Uterus (tissue), 4 donors: ENCODE measurements around the gene TBC1D25. TPM values are rescaled to one million over a fixed set of nuclear protein-coding genes. Genes with fewer than 3 reads are reported as not detected.

ENCODE experiments used
- DNase-seq, 2 donors: peaks; one replicate each; pipeline ENCODE4 v3.0.0-alpha.2; 2019 to 2020
- H3K27ac ChIP-seq, 2 donors: fragments of 200-600 bp; sonication (generic); 1 replicate in 1 of 2; 2 replicates in 1 of 2; pipeline ENCODE4 v1.5.1; 2016 to 2018
- H3K27me3 ChIP-seq, 2 donors: fragments of 200-600 bp; sonication (generic); one replicate each; pipeline ENCODE4 v1.5.1; 2018 to 2019; ENCODE audit warnings: control low read depth in 1 of 2
- H3K36me3 ChIP-seq, 2 donors: fragments of 200-600 bp; sonication (generic); one replicate each; pipeline ENCODE4 v1.5.1; 2019; ENCODE audit warnings: control low read depth in 1 of 2
- H3K4me1 ChIP-seq, 2 donors: fragments of 200-600 bp; sonication (generic); one replicate each; pipeline ENCODE4 v1.5.1; 2018 to 2019; ENCODE audit warnings: control low read depth in 1 of 2
- H3K4me3 ChIP-seq, 2 donors: fragments of 200-600 bp; sonication (generic); 1 replicate in 1 of 2; 2 replicates in 1 of 2; pipeline ENCODE4 v1.5.1; 2018 to 2019; ENCODE audit warnings: mild to moderate bottlenecking in 1 of 2
- H3K9me3 ChIP-seq, 2 donors: fragments of 200-600 bp; sonication (generic); one replicate each; pipeline ENCODE4 v1.5.1; 2019; ENCODE audit warnings: control low read depth in 1 of 2
- CTCF ChIP-seq, 4 experiments: fragments of 200-600 bp in 2 of 4; fragments of 450-650 bp in 2 of 4; sonication (generic) in 2 of 4; IDR thresholded peaks; one replicate each; pipeline ENCODE4 v1.5.1; 2016 to 2019; ENCODE audit warnings: antibody characterized with exemption in 4 of 4, mild to moderate bottlenecking in 2 of 4, moderate library complexity in 1 of 4
- POLR2A ChIP-seq, 2 donors: fragments of 450-650 bp; IDR thresholded peaks; one replicate each; pipeline ENCODE4 v1.6.1; 2016; ENCODE audit warnings: antibody characterized with exemption in 2 of 2, mild to moderate bottlenecking in 1 of 2, moderate library complexity in 1 of 2
- intact Hi-C: fragments of 100-400 bp; cut with DNase I; formaldehyde crosslinking; loops from one replicate; pipeline ENCODE4 v1.15.1; 2023; ENCODE audit warnings: low total_unique reads
- total RNA-seq, 4 donors: library from RNA; depleted of rRNA in 3 of 4; stranded (reverse); fragments of >200 nt in 3 of 4; gene quantifications; one replicate each; pipeline versions ENCODE4 v1.1.0 to v1.2.4, GENCODE V29; 2014 to 2023
- donor health status: DM: yes; HTN: yes; CAD: no.

The TBC1D25 gene
- total RNA-seq, 4 donors from 2014 or later = 4.1 to 14.3 (median 5.3) TPM

- no peaks in the 10 kb centered on the region for H3K9me3 ChIP-seq
- no peak for DNase-seq
- H3K4me1 ChIP-seq = no peaks in the 10 kb centered on the region
- H3K27me3 ChIP-seq = no peaks in the 10 kb centered on the region
- H3K36me3 ChIP-seq = no peaks in the 10 kb centered on the region
- TF ChIP-seq POLR2A (IDR thresholded peaks at IDR 0.05) (no peak), CTCF (IDR thresholded peaks at IDR 0.05) (no peak)
- H3K27ac ChIP-seq = peak overlapping the region; percentile 96 to 99
- intact Hi-C loops = no loop called here
- peak overlapping the region in 1 of 2 donors; percentile 63 for H3K4me3 ChIP-seq
Observed at GRCh38 chrX:48598614-48599013, 59.1 kb downstream of the TBC1D25 start.

GRCh38 chrX:48599341-48599740 lies 59.8 kb downstream of the TBC1D25 start:
- H3K4me1 ChIP-seq = no peaks in the 10 kb centered on the region
- H3K36me3 ChIP-seq = no peaks in the 10 kb centered on the region
- intact Hi-C loops = no loop called here
- TF ChIP-seq CTCF (IDR thresholded peaks at IDR 0.05) (no peak), POLR2A (IDR thresholded peaks at IDR 0.05) (no peak)
- H3K9me3 ChIP-seq = no peaks in the 10 kb centered on the region
- no peak for DNase-seq
- no peaks in the 10 kb centered on the region for H3K27me3 ChIP-seq
- no peak overlapping the region for H3K27ac ChIP-seq
- no peak overlapping the region for H3K4me3 ChIP-seq

GRCh38 chrX:48600226-48600625 lies 60.7 kb downstream of the TBC1D25 start:
- TF ChIP-seq POLR2A (IDR thresholded peaks at IDR 0.05) = no peak
- no peak for DNase-seq
- no peaks in the 10 kb centered on the region for H3K4me1 ChIP-seq
- H3K4me3 ChIP-seq = no peak overlapping the region
- no peaks in the 10 kb centered on the region for H3K36me3 ChIP-seq
- intact Hi-C loops = no loop called here
- no peak overlapping the region for H3K27ac ChIP-seq
- no peaks in the 10 kb centered on the region for H3K27me3 ChIP-seq
- H3K9me3 ChIP-seq = no peaks in the 10 kb centered on the region

- Histone ChIP-seq H3K9me3 (no peaks in the 10 kb centered on the region), H3K27me3 (no peaks in the 10 kb centered on the region), H3K4me3 (no peak overlapping the region), H3K27ac (no peak overlapping the region), H3K4me1 (no peaks in the 10 kb centered on the region), H3K36me3 (no peaks in the 10 kb centered on the region)
- TF ChIP-seq CTCF (IDR thresholded peaks at IDR 0.05) (no peak), POLR2A (IDR thresholded peaks at IDR 0.05) (no peak)
- DNase-seq = no peak
- intact Hi-C loops = no loop called here
Observed at GRCh38 chrX:48601741-48602394, 62.4 kb downstream of the TBC1D25 start.

- H3K27me3 ChIP-seq = no peaks in the 10 kb centered on the region
- H3K27ac ChIP-seq = no peak overlapping the region
- TF ChIP-seq POLR2A (IDR thresholded peaks at IDR 0.05) (no peak), CTCF (IDR thresholded peaks at IDR 0.05) (no peak)
- intact Hi-C loops = no loop called here
- no peaks in the 10 kb centered on the region for H3K4me1 ChIP-seq
- DNase-seq = no peak
- no peaks in the 10 kb centered on the region for H3K36me3 ChIP-seq
- H3K9me3 ChIP-seq = no peaks in the 10 kb centered on the region
- no peak overlapping the region for H3K4me3 ChIP-seq
Observed at GRCh38 chrX:48604701-48605100, 65.2 kb downstream of the TBC1D25 start.

GRCh38 chrX:48606091-48606490 lies 66.6 kb downstream of the TBC1D25 start:
- Histone ChIP-seq H3K36me3 (no peaks in the 10 kb centered on the region), H3K4me3 (no peak overlapping the region), H3K27me3 (no peaks in the 10 kb centered on the region), H3K9me3 (no peaks in the 10 kb centered on the region), H3K27ac (no peak overlapping the region), H3K4me1 (no peaks in the 10 kb centered on the region)
- no peak for DNase-seq
- intact Hi-C loops = no loop called here
- TF ChIP-seq CTCF (IDR thresholded peaks at IDR 0.05) (no peak), POLR2A (IDR thresholded peaks at IDR 0.05) (no peak)
